ENCODE measurements around the gene ARHGEF6.

DNA sequence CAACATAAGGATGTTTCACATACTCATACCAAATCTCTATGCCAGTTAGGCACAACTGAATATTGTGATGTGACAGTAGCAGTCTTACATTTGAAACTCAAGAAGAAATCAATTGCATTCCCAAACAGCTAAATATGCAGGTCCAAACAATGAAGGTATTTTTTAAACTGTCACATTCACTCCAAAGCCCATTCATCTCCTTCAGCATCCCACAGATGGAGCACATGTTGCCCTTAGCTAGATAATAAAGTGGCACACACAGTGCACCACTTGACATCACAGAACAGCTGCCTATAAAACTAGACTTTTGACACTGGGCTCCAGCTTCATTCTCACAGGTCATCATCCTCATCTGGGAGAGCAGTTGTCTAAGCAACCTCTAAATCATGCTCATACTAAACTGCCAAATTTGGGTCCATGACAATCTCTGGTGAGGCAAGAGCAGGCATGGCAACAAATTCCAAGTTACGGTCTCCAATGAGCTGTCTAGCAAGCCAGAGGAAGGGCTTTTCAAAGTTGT is 26.2 kb upstream of the ARHGEF6 start:
- TF ChIP-seq POLR2AphosphoS5 (IDR thresholded peaks at IDR 0.05; ENCODE audit: low read depth, low read length): no peak
- TF ChIP-seq, protein P1, sequence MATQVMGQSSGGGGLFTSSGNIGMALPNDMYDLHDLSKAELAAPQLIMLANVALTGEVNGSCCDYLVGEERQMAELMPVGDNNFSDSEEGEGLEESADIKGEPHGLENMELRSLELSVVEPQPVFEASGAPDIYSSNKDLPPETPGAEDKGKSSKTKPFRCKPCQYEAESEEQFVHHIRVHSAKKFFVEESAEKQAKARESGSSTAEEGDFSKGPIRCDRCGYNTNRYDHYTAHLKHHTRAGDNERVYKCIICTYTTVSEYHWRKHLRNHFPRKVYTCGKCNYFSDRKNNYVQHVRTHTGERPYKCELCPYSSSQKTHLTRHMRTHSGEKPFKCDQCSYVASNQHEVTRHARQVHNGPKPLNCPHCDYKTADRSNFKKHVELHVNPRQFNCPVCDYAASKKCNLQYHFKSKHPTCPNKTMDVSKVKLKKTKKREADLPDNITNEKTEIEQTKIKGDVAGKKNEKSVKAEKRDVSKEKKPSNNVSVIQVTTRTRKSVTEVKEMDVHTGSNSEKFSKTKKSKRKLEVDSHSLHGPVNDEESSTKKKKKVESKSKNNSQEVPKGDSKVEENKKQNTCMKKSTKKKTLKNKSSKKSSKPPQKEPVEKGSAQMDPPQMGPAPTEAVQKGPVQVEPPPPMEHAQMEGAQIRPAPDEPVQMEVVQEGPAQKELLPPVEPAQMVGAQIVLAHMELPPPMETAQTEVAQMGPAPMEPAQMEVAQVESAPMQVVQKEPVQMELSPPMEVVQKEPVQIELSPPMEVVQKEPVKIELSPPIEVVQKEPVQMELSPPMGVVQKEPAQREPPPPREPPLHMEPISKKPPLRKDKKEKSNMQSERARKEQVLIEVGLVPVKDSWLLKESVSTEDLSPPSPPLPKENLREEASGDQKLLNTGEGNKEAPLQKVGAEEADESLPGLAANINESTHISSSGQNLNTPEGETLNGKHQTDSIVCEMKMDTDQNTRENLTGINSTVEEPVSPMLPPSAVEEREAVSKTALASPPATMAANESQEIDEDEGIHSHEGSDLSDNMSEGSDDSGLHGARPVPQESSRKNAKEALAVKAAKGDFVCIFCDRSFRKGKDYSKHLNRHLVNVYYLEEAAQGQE (IDR thresholded peaks at IDR 0.05; ENCODE audit: insufficient read depth in 1 of 2, low read depth in 2 of 2, low read length in 2 of 2): no peak
